B cell (primary cell): ENCODE data around the gene NPVF.

Experiments
- CTCF ChIP-seq: fragments of 200-600 bp; IDR thresholded peaks from one replicate; pipeline ENCODE4 v1.8.0; 2022; ENCODE audit warnings: antibody characterized with exemption, mild to moderate bottlenecking
- EZH2 ChIP-seq: IDR thresholded peaks from 2 replicates; pipeline ENCODE4 v1.6.1; 2012; ENCODE audit warnings: borderline replicate concordance, low read depth, mild to moderate bottlenecking, moderate library complexity, low read length; ENCODE audit not compliant: insufficient read depth, poor library complexity, severe bottlenecking

- no peak for TF ChIP-seq CTCF
- no peak for TF ChIP-seq EZH2
Measured at GRCh38 chr7:25221009-25221408, 7.3 kb downstream of the NPVF start.
